NCI-H146 treated with DMSO at 0.1 percent for 48 hours (cell line): ENCODE data around the gene CD44.

Experiments
- DNase-seq: peaks from one replicate; lab custom pipeline; 2025; ENCODE audit not compliant: unreplicated experiment; lab: John Stamatoyannopoulos, UW

Gene CD44

DNA sequence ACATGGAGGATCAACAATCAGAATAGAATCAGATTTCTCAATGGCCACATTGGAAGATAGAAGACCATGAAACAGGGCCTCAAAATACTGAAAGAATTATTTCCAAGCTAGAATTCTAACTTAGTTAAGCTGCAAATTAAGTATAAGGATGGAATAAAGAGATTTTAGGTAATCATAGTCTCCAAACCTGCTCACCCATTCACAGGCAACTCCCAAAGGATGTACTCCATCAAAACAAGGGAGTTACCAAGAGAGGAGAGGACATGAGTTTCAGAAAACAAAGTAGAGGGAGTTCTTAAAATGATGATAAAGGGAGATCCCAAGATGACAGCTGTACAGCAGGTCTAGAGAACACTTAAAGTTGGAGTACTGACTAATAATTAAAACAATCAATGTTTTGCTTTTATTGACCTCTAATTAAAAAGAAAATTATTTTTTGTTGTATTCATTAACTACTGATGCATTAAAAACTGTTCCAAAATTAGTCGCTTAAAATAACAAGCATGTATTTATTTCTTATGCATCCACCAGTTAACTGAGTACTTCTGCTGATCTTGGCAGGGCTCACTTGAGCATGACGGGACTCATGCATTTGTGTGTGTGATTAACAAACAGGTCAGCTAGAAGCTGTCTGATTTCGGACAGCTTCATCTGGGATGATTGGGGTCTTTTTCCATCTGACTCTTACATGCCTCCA is 95.6 kb downstream of the CD44 start:
- no peak for DNase-seq

DNA sequence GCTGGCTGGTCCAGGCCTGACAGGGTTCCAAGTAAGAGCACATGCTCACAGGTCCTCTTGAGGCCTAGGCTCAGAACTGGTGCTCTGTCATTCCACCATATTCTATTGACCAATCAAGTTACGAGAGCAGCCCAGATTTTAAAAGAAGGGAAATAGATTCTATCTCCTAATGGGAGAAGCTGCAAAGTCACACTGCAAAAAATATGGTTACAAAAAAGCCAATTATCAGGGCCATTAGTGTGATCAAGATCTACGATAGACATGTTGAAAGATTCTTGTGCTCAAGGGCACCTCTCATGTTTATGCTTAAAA is 96.1 kb downstream of the CD44 start:
- DNase-seq, result no peak

DNA sequence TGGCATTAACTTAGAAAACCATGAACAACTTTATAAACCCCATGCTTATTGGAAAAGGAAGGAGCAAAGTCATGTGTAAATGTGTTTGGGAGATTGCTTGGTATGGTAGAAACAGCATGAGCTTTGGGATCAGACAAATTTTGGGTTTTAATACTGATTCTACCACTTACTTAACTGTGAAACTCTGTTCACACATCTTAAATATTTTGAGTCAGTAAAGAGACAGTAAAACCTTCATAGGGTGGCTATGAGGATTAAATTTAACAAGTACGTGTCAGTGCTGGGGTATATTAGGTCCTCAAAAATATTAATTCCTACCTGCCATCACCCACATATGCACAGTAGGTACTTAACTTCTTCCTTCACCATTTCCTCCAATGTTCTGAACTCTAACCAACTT is 96.5 kb downstream of the CD44 start:
- DNase-seq, result no peak

DNA sequence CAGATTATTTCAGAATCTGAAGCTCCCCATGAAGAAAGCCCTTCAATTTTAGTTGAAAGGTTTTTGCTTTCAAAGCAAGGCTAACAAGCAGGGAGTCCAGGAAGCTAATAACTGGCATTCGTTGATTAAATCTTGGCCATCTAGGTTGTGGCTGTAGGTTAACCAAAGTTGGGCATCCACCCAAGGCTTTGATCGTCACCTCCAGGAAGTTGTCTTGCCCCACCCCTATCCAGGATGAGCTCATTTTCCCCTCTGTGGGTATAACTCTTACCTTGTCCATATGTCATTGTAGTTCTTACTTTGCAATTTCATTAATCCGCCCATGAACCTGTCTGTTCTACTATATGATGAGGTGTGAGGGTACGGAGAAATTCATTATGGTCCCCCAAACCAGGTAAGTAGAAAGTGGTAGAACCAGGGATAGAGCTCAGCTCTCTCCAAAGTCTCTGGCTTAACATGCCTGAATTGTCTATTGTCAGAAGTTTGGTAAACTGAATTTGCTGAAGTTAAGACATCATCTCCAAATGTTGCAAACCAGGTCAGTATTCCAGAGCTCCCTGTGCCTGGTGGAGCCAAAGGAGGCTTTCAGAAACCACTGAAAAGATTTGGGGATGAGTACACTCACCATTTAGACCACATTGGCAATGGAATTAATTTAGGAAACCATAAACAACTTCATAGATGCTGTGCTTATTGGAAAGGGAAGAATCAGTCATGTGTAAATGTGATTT is 97.1 kb downstream of the CD44 start:
- DNase-seq, result no peak

DNA sequence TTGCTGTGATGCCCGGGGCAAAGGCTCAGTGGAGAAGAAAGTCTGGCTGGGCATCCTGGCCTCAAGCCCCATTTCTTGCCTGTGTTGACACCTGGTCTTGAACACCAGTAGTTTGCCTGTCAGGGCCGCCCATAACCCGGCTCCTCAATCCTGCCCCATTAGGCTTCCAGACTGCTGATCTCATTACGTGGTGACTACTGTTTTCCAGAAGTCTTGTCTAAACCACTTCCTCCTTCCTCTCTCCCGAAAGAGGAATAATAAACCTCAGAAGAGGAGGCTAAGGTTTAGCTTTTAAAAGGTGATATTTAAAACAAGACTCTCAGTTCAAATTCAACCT is 97.7 kb downstream of the CD44 start:
- DNase-seq, result no peak

- DNase-seq, result no peak
Observed at GRCh38 chr11:35237351-35237750, 98.4 kb downstream of the CD44 start.

DNA sequence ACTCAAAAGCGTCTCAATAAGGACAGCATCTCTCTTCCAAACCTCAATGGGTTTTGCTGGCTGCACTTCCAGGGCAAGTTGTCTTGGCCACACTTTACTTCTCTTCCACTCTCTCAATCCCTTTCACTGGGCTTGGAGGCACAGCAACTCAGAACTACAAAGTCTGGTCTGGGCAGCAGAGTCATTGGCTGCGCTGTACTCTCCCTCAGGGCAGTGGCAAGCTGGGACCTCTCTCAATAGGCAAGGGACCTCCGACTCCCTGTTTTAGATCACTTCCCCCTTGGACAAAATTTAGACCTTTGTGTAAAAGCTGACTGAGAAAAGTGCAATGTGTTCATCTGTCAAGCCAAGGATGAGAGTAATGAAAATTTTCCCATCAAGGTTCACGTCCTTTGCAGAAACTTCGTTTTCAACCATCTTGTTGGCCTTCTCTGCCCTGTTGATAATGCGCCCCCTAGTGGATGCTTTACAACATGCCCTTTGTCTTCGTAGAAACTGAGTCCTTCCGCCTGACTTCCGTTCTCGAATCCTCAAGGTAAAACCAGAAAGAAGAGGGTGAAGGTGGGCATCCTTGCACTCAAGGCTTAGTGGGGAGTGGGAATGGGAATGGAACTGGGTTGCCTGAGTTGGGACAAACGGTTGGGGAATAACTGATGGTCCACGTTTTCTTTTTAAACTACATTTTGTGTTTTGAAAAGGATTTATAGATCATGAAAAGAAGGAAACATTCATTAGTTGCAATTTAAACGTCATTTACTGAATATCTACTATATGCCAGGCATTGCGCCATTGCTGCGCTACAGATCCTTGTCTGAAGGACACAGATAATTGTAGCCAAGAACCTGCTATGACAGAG is 99.1 kb downstream of the CD44 start:
- peak; percentile 31 for DNase-seq

DNA sequence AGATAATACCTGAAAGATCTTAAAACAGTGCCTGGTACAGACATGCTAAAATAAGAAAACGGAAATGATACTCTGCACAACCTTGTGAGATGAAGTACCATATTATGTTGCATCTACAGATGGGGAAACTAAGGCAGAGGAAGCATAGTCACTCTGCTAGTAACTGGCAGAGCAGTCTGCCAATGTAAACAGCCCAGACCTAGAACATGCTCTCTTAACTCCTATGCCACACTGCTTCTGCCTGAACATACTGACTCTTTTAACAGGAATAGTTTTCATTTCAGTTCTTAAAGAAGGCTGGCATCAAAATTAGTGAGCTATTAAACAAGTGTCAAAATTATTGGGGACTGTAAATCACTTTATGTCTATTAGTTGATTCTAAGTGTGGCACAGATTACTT is 99.9 kb downstream of the CD44 start:
- DNase-seq, result no peak

- no peak for DNase-seq
Observed at GRCh38 chr11:35239471-35240075, 100.6 kb downstream of the CD44 start.

DNA sequence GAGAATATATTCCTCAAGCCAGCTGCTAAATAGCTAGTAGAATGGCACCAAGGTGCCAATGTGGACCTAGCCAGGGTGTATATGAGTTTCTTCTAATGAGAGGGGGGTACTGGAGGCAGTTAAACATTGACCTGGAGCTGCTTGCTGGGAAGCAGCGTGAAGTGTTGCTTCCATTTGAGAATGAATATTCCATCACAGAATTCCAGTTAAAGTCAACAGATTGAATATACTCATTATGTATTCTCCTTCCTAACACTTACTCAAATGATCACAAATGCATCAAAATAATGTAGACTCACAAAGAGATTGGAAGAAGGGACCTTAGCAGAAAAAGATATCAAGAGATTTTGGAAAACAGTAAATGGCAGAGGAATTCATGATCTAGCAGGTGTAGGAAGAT is 102.1 kb downstream of the CD44 start:
- DNase-seq, result no peak

DNA sequence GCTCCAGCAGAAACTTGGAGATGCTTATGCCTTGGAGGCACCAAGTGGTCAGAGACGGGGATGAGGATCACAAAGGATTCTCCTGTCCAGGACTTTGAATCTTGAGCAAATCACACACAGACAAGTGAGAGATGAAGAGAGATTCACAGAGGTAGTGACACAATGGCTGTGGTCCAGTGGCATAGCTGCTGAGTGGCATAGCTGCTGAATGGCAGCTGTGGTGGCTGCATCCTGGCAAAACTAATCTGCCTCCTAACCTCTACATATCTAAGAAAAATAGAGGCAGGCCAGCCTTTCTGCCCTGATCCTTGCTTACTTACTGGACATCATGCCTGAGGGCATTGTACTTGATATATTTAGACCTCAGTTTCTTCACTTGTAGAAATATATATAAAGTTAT is 102.6 kb downstream of the CD44 start:
- no peak for DNase-seq

GRCh38 chr11:35242412-35243242 is 103.7 kb downstream of the CD44 start:
- no peak for DNase-seq

DNA sequence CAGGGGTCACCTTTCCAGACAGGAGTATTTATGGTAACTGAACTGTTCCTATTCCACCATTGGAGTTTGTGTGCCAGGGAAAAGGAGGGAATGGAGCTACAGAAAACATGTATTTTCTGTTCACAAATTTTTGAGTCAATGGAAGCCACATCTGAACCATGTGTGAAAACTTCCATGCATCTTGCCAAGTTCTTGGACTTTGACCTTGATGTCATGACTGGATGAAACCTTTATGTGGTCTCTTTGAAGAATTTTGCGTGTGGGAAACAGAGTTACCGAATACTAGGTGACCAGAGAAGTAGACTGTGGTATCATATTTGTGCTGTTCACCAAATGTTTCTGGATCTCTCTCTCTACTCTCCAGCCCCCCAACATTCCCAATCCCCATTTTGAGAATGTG is 104.8 kb downstream of the CD44 start:
- DNase-seq, result no peak

DNA sequence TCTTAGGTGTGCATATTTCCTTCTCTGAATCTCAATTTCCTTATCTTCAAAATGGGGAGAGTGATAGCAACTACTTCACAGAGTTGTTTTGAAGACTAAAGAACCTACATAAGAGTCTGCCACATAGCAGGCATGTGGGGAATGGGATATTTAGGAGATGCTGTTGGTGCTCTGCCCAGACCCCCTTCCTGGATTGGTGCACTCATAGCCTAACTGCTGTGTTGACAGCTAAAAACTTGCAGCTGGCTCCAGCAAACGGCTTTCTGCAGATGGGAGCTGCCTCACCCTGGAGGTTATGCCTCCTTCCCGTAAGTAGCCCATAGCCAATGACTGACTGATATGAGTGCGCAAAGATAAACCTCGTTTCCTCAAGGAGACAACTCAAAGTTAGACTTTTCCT is 106.1 kb downstream of the CD44 start:
- DNase-seq, result no peak

GRCh38 chr11:35245786-35246185 is 106.8 kb downstream of the CD44 start:
- DNase-seq, result no peak

DNA sequence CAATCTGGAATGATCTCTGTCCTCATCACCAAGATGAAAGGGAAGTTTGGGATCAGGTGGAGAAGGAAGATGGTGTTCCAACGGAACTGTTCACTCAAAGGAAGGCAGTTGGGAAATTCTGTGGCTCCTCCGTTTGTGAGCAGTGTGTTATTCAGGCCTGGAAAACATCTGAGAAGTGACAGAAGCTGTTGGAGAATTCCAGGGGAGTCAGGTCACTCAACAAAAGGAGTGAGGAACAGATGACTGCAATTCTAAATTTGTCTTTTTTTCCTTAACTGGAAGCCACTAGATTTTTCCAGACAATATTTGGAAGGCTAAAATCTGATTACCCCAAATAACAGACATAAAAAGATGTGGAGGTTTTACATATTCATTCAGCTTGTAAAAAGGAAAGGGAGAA is 107.8 kb downstream of the CD44 start:
- DNase-seq, result no peak

- DNase-seq, result no peak
Observed at GRCh38 chr11:35247428-35247827, 108.5 kb downstream of the CD44 start.

DNA sequence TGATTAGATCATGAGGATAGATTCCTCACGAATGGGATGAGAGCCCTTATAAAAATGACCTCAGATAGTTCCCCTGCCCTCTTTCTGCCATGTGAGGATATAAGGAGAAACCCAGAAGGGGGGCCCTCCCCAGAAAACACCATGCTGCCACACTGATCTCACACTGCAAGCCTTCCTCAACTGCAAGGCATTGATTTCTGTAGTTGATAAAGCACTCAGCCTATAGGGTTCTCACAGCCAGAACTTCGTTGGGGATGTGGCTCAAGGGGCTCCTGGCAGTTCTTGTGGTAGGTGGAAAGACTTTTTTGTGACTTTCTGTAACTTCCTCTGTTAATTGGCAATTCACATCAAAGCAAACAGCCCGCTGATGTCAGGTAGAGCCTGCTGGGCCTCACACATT is 108.9 kb downstream of the CD44 start:
- no peak for DNase-seq

- no peak for DNase-seq
Observed at GRCh38 chr11:35248558-35249323, 109.8 kb downstream of the CD44 start.

DNA sequence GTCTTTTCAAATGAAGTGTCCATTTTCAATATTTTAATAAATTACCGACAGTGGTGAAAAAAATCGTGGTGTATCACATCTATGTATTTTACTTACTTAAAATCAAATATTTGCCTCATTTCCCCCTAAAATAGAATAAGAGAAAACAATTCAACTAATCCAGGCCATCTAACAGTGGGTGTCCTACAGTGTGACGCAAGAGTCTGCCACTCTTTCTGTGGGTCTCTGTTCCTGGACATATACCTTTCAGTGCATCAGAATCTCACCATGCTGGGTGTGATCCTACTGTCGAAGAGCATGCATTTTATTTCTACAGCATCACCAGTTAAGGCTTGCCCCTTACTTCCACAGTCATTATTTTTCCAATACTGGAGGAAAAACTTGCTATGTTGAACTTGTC is 111.2 kb downstream of the CD44 start:
- DNase-seq, result no peak
